HG03342 (cell line): Measurements from ENCODE around the gene RASL10A.
"Not testable (repeated sequence)": the region's sequence is repeated elsewhere in the genome, so short reads cannot be mapped to it uniquely, and the experiment has no call there.

Experiments used
- ATAC-seq: cut with Tn5 transposase; IDR thresholded peaks from one replicate; pipeline ENCODE4 v1.9.1; 2021; ENCODE audit warnings: mild to moderate bottlenecking, moderate library complexity; ENCODE audit not compliant: unreplicated experiment

The RASL10A gene

GRCh38 chr22:29315286-29316140, at the start of gene RASL10A:
Gene RASL10A (minus strand): TSS chr22:29315697. CDS start chr22:29315246, 451 bp downstream.
- no peak for ATAC-seq

- no peak for ATAC-seq
Observed at GRCh38 chr22:29359469-29359868, 44.0 kb upstream of the RASL10A start.

DNA sequence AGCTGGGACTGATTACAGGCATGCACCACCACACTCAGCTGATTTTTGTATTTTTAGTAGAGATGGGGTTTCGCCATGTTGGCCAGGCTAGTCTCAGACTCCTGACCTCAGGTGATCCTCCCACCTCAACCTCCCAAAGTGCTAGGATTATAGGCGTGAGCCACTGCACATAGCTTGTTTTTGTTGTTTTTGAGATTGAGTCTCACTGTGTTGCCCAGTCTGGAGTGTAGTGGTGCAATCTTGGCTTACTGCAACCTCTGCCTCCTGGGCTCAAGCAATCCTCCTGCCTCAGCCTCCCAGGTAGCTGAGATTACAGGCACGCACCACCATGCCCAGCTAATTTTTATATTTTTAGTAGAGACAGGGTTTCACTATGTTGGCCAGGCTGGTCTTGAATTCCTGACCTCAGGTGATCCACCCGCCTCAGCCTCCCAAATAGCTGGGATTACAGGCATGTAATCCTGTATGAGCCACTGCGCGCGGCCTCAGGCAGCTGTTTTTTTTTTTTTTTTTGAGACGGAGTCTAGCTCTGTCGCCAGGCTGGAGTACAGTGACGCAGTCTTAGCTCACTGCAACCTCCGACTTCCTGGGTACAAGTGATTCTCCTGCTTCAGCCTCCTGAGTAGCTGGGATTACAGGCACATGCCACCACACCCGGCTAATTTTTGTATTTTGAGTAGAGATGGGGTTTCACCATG, 41.8 kb upstream of the RASL10A start:
- not testable (repeated sequence) for ATAC-seq

GRCh38 chr22:29353860-29354259, 38.4 kb upstream of the RASL10A start:
- ATAC-seq = no peak

GRCh38 chr22:29353286-29353685, 37.8 kb upstream of the RASL10A start:
- ATAC-seq = no peak

- ATAC-seq = no peak
Observed at GRCh38 chr22:29352778-29353177, 37.3 kb upstream of the RASL10A start.

DNA sequence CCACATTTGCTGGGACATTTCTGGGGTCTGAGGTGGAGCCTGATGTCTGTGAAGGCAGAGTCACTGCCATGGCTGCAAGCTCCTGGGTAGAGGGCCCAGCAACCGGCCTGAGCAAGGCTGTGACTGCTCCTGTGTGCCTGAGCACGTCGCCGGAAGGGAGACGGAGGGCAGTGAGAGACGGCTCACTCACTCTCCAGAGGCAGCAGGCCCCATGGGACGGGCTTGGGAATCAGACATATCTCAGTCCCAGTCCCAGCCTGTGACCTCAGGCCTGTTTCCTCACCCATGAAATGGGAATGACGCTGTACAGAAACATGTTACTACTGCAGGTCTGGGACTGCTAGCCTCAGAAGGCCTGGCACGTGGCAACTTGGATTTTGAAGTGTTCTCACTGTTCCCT, 36.4 kb upstream of the RASL10A start:
- ATAC-seq = no peak

DNA sequence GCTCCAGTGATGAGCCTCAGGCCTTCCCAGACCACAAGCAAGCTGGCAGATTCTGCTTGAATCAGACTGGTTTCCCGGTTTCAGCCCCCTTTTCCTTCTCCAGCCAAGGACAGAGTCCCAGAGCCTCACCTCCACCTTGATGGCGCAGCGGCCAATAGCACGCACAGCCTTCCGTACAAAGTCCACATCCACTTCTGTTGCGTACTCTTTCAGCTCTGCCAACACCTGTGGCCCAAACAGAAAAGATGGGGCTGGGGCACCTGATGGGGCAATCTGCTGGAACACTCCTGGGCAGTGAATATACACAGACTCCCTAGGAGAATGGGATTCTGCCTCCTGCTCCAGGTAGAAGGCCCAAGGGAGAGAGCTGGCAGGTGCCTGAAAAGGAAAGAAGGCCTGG, 35.5 kb upstream of the RASL10A start:
- no peak for ATAC-seq

DNA sequence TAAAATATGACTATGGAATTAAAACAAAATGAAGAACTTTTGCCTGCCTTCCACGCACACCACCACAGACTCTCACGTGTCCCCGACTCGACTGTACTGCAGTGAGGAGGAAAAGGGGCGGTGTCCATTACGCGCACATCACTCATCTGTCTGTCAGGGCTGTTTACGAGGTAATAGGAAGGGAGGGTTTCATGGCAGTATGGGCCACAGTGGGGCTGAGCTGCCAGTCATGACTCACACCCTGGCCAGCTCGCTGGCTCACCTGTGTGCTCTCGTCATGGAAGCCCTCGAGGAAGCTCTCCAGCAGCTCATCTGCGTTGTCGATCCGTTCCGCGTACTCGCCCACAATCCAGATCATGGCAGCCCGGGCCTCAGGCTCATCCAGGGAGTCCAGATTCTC, 33.5 kb upstream of the RASL10A start:
- ATAC-seq = no peak

DNA sequence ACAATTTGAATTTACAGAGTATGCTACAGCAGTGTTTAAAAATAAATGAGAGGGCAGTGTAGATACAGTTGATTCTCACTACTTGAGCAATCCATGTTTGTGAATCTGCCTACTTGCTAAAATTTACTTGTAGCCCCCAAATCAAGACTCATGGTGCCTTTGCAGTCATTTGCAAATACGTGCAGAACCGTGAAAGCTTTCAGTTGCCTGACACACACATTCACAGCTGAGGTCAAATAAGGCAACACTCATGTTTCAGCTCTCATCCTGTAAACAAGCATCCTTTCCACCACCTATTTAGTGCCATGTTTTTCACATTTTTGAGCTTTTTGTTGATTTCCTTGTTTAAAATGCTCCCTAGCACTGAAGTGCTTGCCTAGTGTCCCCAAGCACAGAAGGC, 32.5 kb upstream of the RASL10A start:
- no peak for ATAC-seq

GRCh38 chr22:29346659-29347058, 31.2 kb upstream of the RASL10A start:
- ATAC-seq = no peak

DNA sequence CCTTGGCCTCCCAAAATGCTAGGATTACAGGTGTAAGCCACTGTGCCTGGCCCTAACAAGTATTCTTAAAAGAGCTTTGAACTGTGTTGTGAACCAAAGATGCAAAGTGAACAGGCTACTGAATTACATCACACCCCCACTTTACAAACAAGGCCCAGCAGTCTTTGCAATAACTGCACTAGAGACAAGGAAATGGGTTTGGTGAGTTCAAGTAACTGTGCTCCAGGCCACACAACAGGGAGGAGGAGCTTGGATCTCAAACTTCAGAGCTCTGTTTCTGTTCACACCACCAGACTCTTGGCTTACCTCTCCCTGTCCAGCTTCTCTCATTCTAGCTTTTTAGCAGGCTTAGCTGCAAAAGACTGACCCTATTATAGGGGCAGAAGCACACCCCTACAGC, 30.4 kb upstream of the RASL10A start:
- ATAC-seq = no peak

GRCh38 chr22:29344889-29345288, 29.4 kb upstream of the RASL10A start:
- ATAC-seq = not testable (repeated sequence)

DNA sequence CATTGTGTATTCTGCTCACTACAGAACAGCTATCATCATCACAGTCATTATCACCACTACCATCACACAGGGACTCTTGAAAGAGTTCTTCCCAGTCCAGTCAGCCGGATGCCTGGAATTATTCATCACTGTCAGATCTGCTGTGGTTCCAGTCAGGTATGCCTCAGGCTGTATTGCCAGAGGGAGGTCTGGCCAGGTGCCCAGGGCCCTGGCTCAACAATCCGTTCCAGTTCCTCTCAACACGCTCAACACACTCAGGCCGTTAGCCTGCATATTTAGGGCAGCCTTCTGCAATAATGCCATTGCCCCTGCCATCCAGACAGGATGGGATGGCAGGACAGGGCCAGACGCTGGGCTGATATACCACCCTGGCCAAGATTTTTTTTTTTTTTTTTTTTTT, 28.6 kb upstream of the RASL10A start:
- no peak for ATAC-seq

DNA sequence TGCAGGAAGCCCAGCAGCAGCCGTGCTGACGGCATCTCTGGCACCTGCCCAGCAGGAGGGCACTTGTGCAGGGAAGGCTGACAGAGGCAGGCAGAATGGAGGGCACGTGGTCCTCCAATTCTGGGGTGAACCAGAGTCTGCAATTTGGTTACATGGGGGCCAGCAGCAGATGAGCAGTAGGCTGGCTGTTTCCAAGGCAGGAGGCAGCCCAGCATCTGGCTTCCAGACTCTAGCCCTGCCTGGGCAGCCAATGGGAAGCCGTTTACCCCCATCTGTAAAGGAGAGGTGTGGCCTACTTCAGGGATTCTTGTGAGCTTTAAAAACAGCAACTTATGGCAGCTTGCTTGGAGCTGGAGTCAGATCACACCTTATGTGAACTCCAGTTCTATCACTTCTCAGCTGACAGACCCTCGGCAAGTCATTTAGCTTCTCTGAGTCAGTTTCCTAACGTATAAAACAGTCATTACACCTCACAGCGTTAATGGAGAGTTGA, 27.9 kb upstream of the RASL10A start:
- no peak for ATAC-seq

DNA sequence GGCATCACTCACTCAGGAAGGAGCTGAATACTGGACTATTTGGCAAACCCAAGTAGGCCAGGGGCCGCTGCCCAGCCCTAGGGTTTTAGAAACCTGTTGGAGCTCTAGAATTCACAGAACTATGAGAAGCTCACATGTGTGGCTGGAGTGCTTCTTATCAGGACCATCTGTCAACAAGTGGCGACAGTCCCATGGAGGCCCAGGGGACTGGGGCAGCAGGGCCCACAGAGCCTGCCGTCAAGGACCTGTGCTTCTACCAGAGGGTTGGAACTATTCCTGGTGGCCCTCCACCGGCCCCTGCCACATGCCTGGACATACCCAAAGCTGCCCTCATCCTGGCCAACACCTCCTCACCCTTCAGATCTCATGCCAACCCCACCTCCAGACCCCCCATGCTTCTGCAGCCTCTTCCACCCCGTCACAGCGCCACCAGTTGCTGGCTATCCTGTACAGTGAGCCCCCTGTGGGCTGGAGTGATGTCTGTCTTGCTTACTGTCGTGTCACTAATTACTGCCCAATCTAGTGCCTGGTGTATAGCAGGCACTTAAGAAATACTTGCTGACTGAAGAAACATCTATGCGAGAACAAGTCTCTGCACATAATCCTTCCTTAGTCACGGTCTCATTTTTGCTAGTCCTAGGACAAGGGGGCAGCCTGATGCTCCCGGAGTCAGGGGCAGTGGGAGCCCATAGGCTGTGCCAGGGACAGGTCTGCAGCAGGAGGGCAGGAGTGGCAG, 27.2 kb upstream of the RASL10A start:
- ATAC-seq = no peak

- no peak for ATAC-seq
Observed at GRCh38 chr22:29342177-29342576, 26.7 kb upstream of the RASL10A start.

DNA sequence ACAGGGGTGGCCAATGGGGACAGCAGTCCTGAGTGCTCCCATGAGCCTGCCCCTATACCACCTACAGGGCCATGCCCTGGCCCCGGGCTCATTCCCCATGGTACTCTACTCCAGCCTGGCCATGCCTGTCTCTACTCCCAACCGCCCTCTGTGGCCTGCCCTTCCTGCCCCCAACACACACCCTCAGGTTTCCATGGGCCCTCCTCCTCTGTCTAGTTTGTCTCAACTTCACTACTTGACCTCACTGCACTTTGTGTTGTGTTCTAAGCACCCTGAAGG, 26.3 kb upstream of the RASL10A start:
- ATAC-seq = no peak

- no peak for ATAC-seq
Observed at GRCh38 chr22:29341056-29341848, 25.8 kb upstream of the RASL10A start.

DNA sequence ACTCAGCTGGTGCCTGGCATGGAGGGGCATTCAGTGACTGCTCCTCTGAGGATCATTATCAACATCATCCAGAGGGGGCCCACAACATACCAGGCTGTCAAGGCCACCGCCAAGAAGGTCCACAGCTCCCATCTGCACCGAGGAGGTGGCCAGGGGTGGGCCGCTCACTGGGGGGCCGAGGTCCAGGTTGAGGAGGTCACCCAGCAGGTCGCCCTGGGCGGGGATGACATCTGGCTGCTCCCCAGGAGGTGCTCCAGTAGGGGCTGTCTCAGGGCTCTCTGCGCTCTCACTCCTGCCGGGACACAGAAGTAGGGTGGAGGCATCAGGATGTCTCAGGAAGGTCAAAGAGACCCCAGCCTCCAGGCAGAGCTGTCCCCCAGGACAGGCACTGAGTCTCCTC, 25.1 kb upstream of the RASL10A start:
- ATAC-seq = no peak
